Measurements from ENCODE around the gene DUSP11. TPM values are rescaled to one million over a fixed set of nuclear protein-coding genes. Genes with fewer than 3 reads are reported as not detected.
"Not testable (repeated sequence)": the region's sequence is repeated elsewhere in the genome, so short reads cannot be mapped to it uniquely, and the experiment has no call there.

DUSP11 gene
- total RNA-seq, 2 donors from 2014 or later: 17.0 to 17.3 TPM

DNA sequence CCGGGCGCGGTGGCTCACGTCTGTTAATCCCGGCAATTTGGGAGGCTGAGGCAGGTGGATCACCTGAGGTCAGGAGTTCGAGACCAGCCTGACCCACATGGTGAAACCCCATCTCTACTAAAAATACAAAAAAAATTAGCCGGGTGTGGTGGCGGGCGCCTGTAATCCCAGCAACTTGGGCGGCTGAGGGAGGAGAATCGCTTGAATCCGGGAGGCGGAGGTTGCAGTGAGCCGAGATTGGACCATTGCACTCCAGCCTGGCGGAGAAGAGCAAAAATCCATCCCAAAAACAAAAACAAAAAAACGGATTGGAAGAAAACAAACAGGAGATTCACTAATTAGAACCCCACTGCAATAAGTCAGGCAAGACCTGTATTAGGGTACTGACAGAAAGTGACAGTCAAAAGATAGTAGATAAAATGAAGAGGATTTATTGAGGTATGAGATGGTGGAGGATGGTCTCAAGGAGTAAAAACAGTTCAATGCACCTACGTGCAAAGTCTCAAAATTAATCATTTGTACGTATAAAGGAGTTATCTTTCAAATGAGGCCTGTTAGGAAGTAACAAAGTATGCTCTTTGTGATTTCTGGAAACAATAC lies 936 bp downstream of the DUSP11 start:
- DNase-seq (ENCODE audit: low spot score); intact Hi-C loops (cut with DNase I): not testable (repeated sequence)

DNA sequence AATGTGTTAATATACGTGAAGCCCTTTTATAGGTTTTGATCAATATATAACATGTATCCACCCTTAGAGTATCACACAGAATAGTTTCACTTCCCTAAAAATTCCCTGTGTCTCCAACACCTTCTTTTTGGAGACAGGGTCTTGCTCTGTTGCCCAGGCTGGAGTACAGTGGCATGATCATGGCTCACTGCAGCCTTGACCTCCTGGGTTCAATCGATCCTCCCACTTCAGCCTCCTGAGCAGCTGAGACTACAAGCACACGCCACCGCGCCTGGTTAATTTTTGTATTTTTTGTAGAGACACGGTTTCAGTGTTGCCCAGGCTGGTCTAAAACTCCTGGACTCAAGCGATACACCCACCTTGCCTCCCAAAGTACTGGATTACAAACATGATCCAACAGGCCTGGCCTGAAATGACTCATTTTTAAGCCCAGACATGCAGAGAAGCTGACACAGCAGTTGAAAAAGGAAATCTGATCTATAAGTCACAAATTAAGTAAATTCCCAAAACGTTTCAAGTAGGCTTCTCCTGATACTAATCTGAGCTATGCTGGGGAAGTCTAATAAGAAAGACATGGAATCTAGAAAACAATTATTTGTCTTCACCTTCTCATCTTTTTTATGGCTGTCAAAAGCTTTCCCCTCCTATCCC lies 2.9 kb downstream of the DUSP11 start:
- intact Hi-C loops (cut with DNase I): no loop called here
- DNase-seq (ENCODE audit: low spot score): no peak

DNA sequence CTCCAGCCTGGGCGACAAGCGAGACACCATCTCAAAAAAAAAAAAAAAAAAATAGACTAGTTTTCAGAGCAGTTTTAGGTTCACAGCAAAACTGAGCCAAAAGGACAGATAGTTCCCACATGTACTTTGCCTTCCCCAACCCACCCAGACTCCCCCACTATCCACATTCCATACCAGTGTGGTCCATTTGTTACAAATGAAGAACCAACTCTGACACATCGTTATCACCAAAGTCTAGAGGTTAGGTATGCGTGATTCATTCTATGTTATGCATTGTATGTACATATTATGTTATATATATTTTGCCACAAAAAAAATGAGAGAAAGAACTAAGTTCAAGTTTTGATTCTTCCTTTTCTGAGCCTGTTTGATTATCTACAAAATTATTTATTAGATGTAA lies 3.5 kb downstream of the DUSP11 start:
- no peak for DNase-seq (ENCODE audit: low spot score)
- intact Hi-C loops (cut with DNase I): no loop called here

DNA sequence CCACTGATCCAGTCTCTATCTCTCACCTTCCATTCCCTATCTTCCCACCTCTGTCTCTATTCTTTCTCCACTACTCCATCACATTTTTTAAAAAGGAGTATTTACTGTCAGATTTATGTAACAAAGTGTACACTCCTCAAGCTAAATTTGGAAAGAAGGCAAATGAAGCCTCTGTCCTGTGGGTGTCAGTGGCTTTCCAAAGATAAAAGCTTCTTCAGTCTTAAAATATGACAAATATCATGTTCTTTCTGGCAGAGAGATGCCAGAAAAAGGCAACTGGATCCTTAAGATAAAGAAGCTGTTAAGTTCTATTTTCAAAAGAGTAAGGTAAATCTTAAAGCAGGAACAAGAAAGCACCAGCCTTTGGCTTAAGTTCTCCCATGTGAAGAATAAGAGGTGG lies 7.1 kb downstream of the DUSP11 start:
- DNase-seq (ENCODE audit: low spot score): no peak
- intact Hi-C loops (cut with DNase I): no loop called here

DNA sequence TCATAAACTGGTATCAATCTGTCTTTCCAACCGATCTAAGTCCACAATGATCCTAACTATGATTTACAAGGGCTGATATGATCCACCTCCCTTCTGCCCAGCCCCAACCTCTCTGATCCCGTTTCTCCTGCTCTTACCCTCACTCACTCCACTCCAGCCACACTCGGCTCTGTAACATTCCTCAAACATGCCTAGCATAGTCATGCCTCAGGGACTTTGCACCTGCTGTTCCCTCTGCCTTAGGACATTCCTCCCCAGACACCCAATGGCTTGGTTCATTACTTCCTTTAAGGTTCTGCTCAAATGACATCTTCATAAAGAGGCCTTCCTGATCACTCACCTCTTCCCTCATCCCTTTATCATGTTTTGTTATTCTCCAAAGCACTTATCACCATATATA lies 9.2 kb downstream of the DUSP11 start:
- no peak for DNase-seq (ENCODE audit: low spot score)
- intact Hi-C loops (cut with DNase I): no loop called here

DNA sequence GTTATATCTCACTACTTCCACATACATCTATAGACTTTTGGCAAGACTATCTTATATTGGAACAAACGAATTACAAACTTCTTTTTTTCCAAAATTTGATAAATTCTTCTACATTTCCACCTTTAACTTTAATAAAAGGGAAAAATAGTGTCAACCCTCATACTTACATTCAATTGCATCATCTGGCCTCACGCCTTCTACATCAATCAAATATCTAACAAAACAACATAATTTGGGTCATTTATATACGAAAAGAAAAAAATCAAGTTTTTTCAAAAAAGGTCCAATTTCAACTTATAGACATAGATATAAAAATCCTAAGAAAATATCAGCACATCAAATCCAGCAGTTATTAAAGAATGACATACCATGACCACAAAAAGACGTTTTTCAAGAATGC lies 12.9 kb downstream of the DUSP11 start:
- no peak for DNase-seq (ENCODE audit: low spot score)
- intact Hi-C loops (cut with DNase I): no loop called here

DNA sequence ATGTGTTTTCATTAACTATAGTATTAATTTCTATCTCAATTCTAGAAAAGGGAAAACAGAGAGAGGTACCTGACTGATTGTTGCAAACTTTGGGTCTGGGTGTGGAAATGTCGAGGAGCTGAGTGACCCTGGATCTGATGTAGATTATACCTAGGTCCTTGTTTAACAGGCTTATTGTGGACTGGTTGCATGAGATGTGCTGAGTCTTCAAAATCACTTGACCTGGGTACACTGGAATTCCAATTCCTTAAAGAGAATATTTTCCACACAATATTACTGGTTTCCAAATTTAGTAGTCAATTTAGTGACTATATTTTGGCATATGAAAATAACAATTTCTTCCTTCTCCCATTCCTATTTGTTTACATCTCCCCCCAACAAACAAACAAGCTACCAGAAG lies 13.6 kb downstream of the DUSP11 start:
- intact Hi-C loops (cut with DNase I): no loop called here
- no peak for DNase-seq (ENCODE audit: low spot score)

DNA sequence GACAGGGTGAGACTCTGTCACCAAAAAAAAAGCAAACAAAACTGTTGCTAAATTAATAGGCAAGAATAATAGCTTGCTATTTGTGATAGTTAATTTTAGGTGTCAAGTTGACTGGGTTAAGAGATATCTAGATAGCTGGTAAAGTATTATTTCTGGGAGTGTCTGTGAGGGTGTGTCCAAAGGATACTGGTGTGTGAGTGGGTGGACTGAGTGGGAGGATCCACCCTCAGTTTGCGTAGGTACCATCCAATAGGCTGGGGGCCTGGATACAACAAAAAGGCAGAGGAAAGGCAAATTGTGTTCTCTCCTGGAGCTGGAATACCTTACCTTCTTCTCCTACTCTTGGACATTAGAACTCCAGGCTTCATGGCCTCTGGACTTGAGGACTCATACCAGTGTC lies 15.0 kb downstream of the DUSP11 start:
- no peak for DNase-seq (ENCODE audit: low spot score)

DNA sequence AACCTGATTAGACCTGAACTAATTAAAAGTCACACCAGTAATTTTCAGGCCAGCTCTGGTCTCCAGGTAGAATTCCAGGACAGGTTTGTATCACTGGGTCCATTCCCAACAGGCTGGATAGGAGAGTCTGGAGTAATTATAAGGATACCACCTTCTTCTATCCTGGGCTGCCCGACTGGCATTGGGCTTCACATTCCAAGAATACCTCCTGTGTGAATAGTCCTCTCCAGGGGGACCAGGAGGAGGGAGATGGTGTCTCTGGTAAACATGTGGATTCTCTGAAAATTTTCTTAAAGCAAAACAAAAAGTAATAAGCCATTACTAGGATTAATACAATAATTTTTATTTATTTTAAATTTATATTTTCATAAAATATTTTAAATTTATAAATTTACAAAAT lies 17.3 kb downstream of the DUSP11 start:
- DNase-seq (ENCODE audit: low spot score): no peak
- intact Hi-C loops (cut with DNase I): no loop called here

More for the DNA sequence above, 15.0 kb downstream of the DUSP11 start:
- intact Hi-C loops (cut with DNase I): no loop called here

DNA sequence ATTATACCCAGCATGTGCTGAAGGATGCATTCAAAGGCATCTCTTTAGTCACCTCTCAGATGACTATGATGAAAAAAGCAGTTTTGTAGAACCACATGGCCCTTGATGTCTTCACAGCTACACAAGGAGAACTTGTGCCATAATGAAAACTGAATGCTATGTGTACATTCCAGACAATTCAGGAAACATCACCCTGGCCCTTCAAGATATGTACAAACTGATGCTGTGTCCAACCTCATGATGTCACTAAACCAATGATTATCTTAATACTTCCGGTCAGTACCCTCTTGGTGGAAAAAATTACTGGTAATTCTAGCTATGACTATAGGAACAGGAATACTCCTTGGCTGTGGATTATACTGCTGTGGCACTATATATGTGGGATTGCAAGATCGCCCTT lies 20.0 kb downstream of the DUSP11 start:
- intact Hi-C loops (cut with DNase I): no loop called here

DNA sequence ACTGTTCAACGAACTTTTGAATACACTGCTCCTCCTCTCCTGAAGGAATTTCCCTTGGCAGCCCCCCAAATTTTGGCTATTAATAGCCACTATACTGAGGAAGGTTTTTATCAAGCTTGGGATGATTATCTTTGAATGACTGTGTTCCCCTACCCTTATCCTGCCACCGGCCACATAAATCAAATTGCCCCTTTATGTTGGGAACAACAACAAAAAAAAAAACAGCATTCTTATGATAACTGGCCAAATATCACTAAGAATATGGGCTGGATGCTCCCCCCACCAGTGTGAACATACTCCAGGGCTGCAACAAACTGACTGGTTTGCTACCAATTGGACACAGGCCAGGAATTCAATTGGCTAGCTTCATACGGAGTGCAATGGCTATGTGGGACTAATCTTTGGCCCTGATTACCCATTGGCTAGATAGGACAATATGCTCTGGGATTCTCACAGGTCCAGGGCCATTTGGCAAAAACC lies 20.6 kb downstream of the DUSP11 start:
- no peak for DNase-seq (ENCODE audit: low spot score)
- intact Hi-C loops (cut with DNase I): no loop called here

More for the DNA sequence above, 20.0 kb downstream of the DUSP11 start:
- no peak for DNase-seq (ENCODE audit: low spot score)

DNA sequence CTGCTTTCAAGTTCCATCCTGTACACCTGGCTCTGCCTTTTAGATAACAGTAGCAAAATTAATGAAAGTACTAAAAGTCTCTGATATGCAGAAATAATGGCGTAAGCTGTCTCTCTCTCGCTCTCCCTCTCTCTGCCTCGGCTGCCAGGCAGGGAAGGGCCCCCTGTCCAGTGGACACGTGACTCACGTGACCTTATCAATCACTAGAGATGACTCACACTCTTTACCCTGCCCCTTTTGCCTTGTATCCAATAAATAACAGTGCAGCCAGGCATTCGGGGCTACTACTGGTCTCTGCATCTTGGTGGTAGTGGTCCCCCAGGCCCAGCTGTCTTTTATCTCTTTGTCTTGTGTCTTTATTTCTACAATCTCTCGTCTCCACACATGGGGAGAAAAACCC lies 25.6 kb downstream of the DUSP11 start:
- DNase-seq (ENCODE audit: low spot score); intact Hi-C loops (cut with DNase I): not testable (repeated sequence)

DNA sequence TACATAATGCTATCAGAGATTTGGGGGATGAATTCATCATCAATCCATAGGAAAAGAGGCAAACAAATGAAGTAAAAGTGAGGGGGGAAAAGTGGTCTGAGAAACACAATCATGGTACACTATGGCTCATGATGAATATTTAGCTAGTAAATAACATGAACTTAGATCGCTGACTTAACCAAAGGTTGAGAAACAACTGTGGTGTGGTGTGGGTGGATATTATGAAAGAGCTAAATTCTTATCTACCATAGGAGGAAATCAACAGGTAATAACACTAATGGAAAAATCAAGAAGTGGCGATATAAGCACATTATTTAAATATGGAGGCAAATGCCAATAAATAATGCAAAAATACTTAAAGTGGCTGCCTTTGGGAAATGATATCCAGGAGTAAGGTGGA lies 30.6 kb downstream of the DUSP11 start:
- DNase-seq (ENCODE audit: low spot score): no peak
- intact Hi-C loops (cut with DNase I): no loop called here

DNA sequence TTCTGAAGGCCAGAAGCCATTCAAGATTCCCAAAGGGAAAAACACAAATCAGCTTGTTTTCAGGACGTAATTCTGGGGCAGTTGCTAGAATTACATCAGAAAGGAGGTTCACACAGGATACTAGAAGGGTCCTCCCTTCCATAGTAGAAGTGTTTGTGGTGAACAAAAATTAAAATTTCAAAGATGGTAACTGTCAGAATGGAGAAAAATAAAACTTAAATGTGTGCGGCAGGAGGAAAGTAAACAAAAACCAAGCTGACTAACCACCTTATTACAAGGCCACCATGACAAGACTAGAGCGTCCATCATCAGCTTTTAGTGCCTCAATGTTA lies 33.1 kb downstream of the DUSP11 start:
- no peak for DNase-seq (ENCODE audit: low spot score)
- intact Hi-C loops (cut with DNase I): no loop called here

DNA sequence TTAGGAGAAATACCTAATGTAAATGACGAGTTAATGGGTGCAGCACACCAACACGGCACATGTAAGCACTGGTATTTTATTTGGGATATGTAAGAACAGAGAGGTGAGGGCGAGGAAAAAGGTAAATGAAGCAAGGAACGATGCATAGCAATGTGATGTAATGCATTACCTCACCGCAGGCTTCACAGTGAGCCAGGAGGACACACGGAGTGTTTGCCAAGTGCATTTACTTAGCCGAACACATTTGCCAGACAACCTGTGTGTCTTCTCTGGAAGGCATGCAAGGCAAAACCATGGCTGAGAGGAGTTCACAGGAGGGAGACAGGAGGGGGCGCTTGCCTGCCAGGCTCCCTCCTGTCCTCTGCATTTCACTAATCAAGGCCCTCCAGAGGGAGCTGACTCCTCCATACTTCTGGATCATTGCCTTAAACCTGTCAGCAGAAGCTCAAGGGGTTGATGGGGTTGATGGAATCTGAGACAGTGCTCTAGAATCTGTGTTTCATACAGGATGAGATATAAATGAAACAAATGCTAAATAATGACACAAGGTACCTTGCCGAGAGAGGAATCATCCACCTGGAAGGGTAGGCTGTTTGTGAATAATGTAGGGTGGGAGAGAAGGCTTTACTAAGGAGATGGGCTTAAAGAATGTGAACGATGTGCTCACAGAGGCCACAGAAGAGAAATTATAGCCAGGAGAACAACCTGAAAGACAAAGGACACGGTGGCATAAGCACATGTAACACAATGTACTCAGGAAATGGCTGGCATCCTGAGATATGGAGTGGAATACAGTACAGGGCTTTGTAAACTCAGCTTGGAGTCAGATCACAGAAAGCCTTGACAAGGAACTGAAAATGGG lies 33.7 kb downstream of the DUSP11 start:
- intact Hi-C loops (cut with DNase I): no loop called here
- no peak for DNase-seq (ENCODE audit: low spot score)

DNA sequence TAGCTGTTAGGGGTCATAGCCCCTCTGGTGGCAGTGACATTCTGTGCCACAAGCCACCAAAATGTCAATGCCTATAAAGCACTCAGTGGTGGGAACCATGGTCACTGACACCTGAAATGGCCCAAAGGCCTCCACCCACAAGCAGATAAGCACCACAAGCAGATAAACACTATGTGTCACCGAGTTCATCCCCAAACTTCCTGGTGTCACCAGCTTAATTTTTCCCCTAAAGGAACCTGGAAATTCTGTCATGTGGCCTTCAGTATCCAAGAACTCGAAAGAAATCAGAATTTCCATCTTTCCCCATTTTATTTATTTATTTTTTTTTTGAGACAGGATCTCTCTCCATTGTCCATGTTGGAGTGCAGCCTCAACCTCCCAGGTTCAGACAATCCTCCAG lies 39.1 kb downstream of the DUSP11 start:
- intact Hi-C loops (cut with DNase I): no loop called here
- DNase-seq (ENCODE audit: low spot score): no peak

DNA sequence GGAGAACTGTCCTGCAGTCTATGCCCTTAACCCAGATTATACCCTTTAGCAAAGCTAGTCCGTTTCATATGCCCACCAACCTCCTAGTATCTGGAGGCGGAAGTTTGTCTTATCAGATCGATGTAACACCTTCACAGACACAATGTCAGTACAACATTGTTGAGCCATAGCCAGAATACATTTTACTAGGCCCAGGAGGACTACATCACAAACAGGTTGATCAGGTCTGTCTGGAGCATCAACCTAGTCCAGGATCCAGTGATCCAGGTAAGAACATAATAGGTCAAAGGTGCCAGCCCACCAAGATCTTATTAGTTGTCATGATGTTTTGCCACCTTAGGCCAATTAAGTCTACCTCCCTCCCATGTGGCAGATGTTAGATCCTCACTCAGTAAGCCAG lies 40.8 kb downstream of the DUSP11 start:
- no peak for DNase-seq (ENCODE audit: low spot score)
- intact Hi-C loops (cut with DNase I): no loop called here

DNA sequence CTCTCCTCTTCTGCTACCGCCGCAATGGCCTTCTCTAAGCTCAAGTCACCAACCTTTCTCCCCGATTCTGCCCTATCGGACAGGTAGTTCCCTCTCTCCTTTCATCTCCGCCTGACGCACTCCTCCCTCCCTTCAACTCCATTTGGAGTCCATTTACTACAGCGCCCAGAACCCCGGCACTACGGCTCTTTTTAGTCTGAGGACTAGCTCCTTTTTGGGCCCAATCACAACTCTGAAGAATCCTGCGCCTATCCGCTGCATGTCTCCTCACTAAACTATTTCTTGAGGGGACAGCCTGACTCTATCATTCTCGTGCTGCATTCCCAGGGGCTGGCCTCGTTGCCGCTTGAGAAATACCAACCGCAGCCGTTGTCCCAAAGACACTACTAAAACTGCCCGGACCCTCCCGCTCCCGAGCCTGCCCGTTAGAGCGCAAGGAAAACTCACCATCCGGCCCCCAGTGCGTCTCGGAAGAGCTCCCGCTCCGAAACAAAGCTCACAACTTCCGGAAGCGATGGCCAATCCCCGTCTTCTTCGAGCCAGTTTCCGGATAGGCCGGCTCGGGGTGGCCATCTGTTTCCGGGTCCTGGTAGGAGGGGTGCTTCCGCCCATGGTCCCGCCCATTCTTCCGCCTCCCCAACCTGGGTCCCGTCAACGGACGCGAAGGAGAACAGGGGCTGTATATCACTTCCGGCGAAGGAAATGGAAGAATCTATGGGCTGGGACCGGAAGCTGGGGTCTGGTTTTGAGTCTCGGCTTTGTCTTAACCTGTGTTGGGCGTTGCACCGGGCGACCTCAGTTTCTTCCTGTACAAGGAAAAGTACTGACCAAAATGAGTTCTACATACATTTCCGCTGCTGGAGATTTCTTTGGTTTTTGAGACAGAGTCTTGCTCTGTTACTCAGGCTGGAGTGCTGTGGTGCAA lies 42.8 kb downstream of the DUSP11 start, which contains the start of gene TPRKB:
Gene TPRKB, minus strand, starts transcription at position 491 of the 925 bp plus-strand sequence. CDS start 2,776 bp downstream, outside the sequence.
- intact Hi-C loops (cut with DNase I): no loop called here
- peak; percentile 99 for DNase-seq (ENCODE audit: low spot score)

DNA sequence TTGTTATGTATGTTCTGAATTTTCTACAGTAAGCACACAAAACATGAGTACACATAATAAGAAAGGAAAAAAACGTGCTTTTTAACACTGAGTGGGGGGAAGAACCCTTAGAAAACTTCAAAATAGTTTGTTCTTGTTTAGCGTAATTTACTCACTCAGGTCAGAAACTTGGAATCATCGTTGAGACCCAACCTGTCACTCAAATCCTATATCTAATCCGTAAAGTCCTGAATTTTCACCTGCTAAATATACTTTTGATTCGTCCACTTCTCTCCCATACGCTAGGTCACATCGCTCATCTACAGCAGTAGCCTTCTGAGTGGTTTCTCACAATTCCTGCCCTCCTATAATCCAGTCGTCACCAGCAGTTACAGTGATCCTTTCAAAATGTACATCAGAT lies 43.5 kb downstream of the DUSP11 start:
- intact Hi-C loops (cut with DNase I): no loop called here
- no peak for DNase-seq (ENCODE audit: low spot score)

Measured in posterior vena cava (tissue), 2 donors.